NB4 (cell line): ENCODE results near the gene TRAF3.

ENCODE experiments used
- TF ChIP-seq, protein P1 (sequence below): IDR thresholded peaks from one replicate; pipeline ENCODE4 v1.5.1; 2012; ENCODE audit warnings: low read depth, low read length
- TF ChIP-seq, protein P2 (sequence below): IDR thresholded peaks from 2 replicates; pipeline ENCODE4 v1.6.1; 2011; ENCODE audit warnings: low read depth, low read length

DNA sequence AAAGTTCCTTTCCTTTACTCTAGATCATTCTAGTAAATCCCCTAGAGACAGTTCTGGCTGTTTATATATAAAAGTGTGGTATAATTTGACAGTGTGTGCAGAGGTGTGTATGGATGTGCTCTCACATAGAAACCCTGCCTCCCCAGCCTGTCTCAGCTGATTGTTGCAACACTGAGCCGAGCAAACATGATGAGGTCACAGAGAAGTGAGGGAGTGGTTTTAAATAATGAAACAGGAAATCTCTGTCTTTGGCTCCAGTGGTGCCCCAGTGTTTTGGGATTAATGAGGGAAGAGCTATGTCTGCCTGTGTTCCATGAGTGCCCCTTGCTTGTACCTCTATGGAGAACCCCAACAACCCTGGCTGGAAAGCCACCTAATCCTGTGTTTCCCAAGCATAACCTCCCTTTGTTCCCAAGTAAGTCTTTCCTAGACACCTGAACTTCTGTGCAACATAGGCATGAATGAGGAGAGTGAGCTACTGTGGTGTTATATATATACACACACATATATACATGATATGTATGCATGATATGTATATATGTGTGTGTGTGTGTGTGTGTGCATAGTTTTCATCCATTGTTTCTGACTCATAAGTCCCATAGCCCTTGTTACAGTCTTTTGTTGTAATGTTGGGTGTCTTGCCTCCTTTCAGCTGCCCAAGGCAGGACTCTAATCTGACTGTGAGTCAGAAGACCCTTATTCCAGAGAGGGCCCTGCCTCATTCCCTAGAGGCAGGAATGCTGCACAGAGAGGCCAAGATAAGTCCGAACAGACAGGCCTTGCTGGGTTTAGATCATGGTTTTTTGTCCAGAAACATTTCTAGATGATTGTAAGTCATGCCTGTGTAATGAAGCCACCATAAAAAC lies 18.0 kb downstream of the TRAF3 start:
- TF ChIP-seq, protein P1, sequence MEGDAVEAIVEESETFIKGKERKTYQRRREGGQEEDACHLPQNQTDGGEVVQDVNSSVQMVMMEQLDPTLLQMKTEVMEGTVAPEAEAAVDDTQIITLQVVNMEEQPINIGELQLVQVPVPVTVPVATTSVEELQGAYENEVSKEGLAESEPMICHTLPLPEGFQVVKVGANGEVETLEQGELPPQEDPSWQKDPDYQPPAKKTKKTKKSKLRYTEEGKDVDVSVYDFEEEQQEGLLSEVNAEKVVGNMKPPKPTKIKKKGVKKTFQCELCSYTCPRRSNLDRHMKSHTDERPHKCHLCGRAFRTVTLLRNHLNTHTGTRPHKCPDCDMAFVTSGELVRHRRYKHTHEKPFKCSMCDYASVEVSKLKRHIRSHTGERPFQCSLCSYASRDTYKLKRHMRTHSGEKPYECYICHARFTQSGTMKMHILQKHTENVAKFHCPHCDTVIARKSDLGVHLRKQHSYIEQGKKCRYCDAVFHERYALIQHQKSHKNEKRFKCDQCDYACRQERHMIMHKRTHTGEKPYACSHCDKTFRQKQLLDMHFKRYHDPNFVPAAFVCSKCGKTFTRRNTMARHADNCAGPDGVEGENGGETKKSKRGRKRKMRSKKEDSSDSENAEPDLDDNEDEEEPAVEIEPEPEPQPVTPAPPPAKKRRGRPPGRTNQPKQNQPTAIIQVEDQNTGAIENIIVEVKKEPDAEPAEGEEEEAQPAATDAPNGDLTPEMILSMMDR, result no peak
- TF ChIP-seq, protein P2, sequence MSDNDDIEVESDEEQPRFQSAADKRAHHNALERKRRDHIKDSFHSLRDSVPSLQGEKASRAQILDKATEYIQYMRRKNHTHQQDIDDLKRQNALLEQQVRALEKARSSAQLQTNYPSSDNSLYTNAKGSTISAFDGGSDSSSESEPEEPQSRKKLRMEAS, result no peak
